Measurements from ENCODE around the gene PNPLA1.

The PNPLA1 gene

GRCh38 chr6:36326356-36326995 is 56.6 kb downstream of the PNPLA1 start:
- Mint-ChIP-seq H3K27me3 (no peaks in the 10 kb centered on the region), H3K27ac (no peak overlapping the region)

GRCh38 chr6:36327226-36327918 is 57.5 kb downstream of the PNPLA1 start:
- H3K4me1 Mint-ChIP-seq (ENCODE audit: low read depth): no peaks in the 10 kb centered on the region
- no peak overlapping the region for H3K27ac Mint-ChIP-seq
- H3K4me3 Mint-ChIP-seq: no peak overlapping the region
- H3K9me3 Mint-ChIP-seq: no peaks in the 10 kb centered on the region
- no peak for DNase-seq
- no peaks in the 10 kb centered on the region for H3K27me3 Mint-ChIP-seq
- no peaks in the 10 kb centered on the region for H3K36me3 Mint-ChIP-seq (ENCODE audit: low read depth)

More at GRCh38 chr6:36326356-36326995, 56.6 kb downstream of the PNPLA1 start:
- Mint-ChIP-seq H3K4me1 (ENCODE audit: low read depth) (no peaks in the 10 kb centered on the region), H3K36me3 (ENCODE audit: low read depth) (no peaks in the 10 kb centered on the region), H3K4me3 (no peak overlapping the region), H3K9me3 (no peaks in the 10 kb centered on the region)
- DNase-seq: no peak

GRCh38 chr6:36327919-36328236 is 58.0 kb downstream of the PNPLA1 start:
- H3K27ac Mint-ChIP-seq: no peak overlapping the region
- H3K4me1 Mint-ChIP-seq (ENCODE audit: low read depth): no peaks in the 10 kb centered on the region

GRCh38 chr6:36328600-36328999 is 58.7 kb downstream of the PNPLA1 start:
- DNase-seq: no peak
- Mint-ChIP-seq H3K4me1 (ENCODE audit: low read depth) (no peaks in the 10 kb centered on the region), H3K36me3 (ENCODE audit: low read depth) (no peaks in the 10 kb centered on the region), H3K27ac (no peak overlapping the region), H3K4me3 (no peak overlapping the region), H3K9me3 (no peaks in the 10 kb centered on the region), H3K27me3 (peaks cover 9% of the 10 kb centered on the region)

More at GRCh38 chr6:36327919-36328236, 58.0 kb downstream of the PNPLA1 start:
- DNase-seq: no peak
- Mint-ChIP-seq H3K9me3 (no peaks in the 10 kb centered on the region), H3K27me3 (peaks cover 2% of the 10 kb centered on the region), H3K36me3 (ENCODE audit: low read depth) (no peaks in the 10 kb centered on the region), H3K4me3 (no peak overlapping the region)

GRCh38 chr6:36329798-36330291 is 60.0 kb downstream of the PNPLA1 start:
- Mint-ChIP-seq H3K27me3 (peaks cover 21% of the 10 kb centered on the region), H3K4me1 (ENCODE audit: low read depth) (no peaks in the 10 kb centered on the region), H3K9me3 (no peaks in the 10 kb centered on the region), H3K4me3 (no peak overlapping the region), H3K36me3 (ENCODE audit: low read depth) (no peaks in the 10 kb centered on the region), H3K27ac (no peak overlapping the region)
- no peak for DNase-seq

GRCh38 chr6:36330366-36330765 is 60.5 kb downstream of the PNPLA1 start:
- Mint-ChIP-seq H3K4me3 (no peak overlapping the region), H3K4me1 (ENCODE audit: low read depth) (no peaks in the 10 kb centered on the region), H3K36me3 (ENCODE audit: low read depth) (no peaks in the 10 kb centered on the region), H3K9me3 (no peaks in the 10 kb centered on the region), H3K27ac (no peak overlapping the region), H3K27me3 (peaks cover 26% of the 10 kb centered on the region)
- no peak for DNase-seq

GRCh38 chr6:36331381-36331780 is 61.5 kb downstream of the PNPLA1 start:
- no peaks in the 10 kb centered on the region for H3K36me3 Mint-ChIP-seq (ENCODE audit: low read depth)
- no peak for DNase-seq
- no peak overlapping the region for H3K27ac Mint-ChIP-seq
- no peaks in the 10 kb centered on the region for H3K4me1 Mint-ChIP-seq (ENCODE audit: low read depth)
- H3K27me3 Mint-ChIP-seq: peaks cover 32% of the 10 kb centered on the region
- no peak overlapping the region for H3K4me3 Mint-ChIP-seq
- no peaks in the 10 kb centered on the region for H3K9me3 Mint-ChIP-seq

GRCh38 chr6:36333171-36333895 is 63.5 kb downstream of the PNPLA1 start:
- DNase-seq: no peak
- Mint-ChIP-seq H3K4me1 (ENCODE audit: low read depth) (peaks cover 7% of the 10 kb centered on the region), H3K36me3 (ENCODE audit: low read depth) (no peaks in the 10 kb centered on the region), H3K4me3 (no peak overlapping the region), H3K9me3 (no peaks in the 10 kb centered on the region), H3K27me3 (peaks cover 32% of the 10 kb centered on the region), H3K27ac (no peak overlapping the region)

- no peaks in the 10 kb centered on the region for H3K36me3 Mint-ChIP-seq (ENCODE audit: low read depth)
- no peak overlapping the region for H3K4me3 Mint-ChIP-seq
- no peak overlapping the region for H3K27ac Mint-ChIP-seq
- no peaks in the 10 kb centered on the region for H3K9me3 Mint-ChIP-seq
- DNase-seq: no peak
- H3K27me3 Mint-ChIP-seq: peaks cover 32% of the 10 kb centered on the region
- H3K4me1 Mint-ChIP-seq (ENCODE audit: low read depth): peaks cover 10% of the 10 kb centered on the region
These were observed 64.3 kb downstream of the PNPLA1 start for GRCh38 chr6:36333931-36334725.

- Mint-ChIP-seq H3K4me3 (no peak overlapping the region), H3K27me3 (peaks cover 40% of the 10 kb centered on the region), H3K9me3 (no peaks in the 10 kb centered on the region), H3K27ac (no peak overlapping the region), H3K36me3 (ENCODE audit: low read depth) (no peaks in the 10 kb centered on the region), H3K4me1 (ENCODE audit: low read depth) (peaks cover 10% of the 10 kb centered on the region)
- DNase-seq: no peak
These were observed 65.1 kb downstream of the PNPLA1 start for GRCh38 chr6:36334832-36335459.

GRCh38 chr6:36335465-36336207 is 65.8 kb downstream of the PNPLA1 start:
- no peak for DNase-seq
- Mint-ChIP-seq H3K27me3 (peaks cover 47% of the 10 kb centered on the region), H3K4me1 (ENCODE audit: low read depth) (peaks cover 11% of the 10 kb centered on the region), H3K9me3 (no peaks in the 10 kb centered on the region), H3K27ac (no peak overlapping the region), H3K4me3 (no peak overlapping the region), H3K36me3 (ENCODE audit: low read depth) (no peaks in the 10 kb centered on the region)

GRCh38 chr6:36336208-36336710 is 66.4 kb downstream of the PNPLA1 start:
- no peak overlapping the region for H3K4me3 Mint-ChIP-seq
- no peaks in the 10 kb centered on the region for H3K36me3 Mint-ChIP-seq (ENCODE audit: low read depth)
- no peak for DNase-seq
- H3K4me1 Mint-ChIP-seq (ENCODE audit: low read depth): peaks cover 14% of the 10 kb centered on the region
- no peaks in the 10 kb centered on the region for H3K9me3 Mint-ChIP-seq
- H3K27ac Mint-ChIP-seq: peak overlapping the region; percentile 15
- peaks cover 51% of the 10 kb centered on the region for H3K27me3 Mint-ChIP-seq

GRCh38 chr6:36336779-36337241 is 67.0 kb downstream of the PNPLA1 start, which contains the start of gene BNIP5:
TSS of gene BNIP5 (minus strand) at chr6:36336888. CDS start at chr6:36330690, 6,198 bp downstream.
- H3K27ac Mint-ChIP-seq: peak within 1 kb of the TSS; percentile 15

More at GRCh38 chr6:36336779-36337241, 67.0 kb downstream of the PNPLA1 start, which contains the start of gene BNIP5:
- Mint-ChIP-seq H3K4me3 (no peak within 1 kb of the TSS), H3K27me3 (peaks cover 51% of the 10 kb centered on the region), H3K4me1 (ENCODE audit: low read depth) (peaks cover 14% of the 10 kb centered on the region), H3K36me3 (ENCODE audit: low read depth) (no peaks in the 10 kb centered on the region), H3K9me3 (no peaks in the 10 kb centered on the region)
- no peak for DNase-seq

All from activated T-cell treated with anti-CD3 and anti-CD28 coated beads, Interleukin-2, amount 50 U/mL, for 24 hours (primary cell).